Inflammatory macrophage treated with lipopolysaccharide for 4 hours (primary cell): ENCODE data around the gene BACH2.
"Not testable (repeated sequence)": the region's sequence is repeated elsewhere in the genome, so short reads cannot be mapped to it uniquely, and the experiment has no call there.

Experiments
- DNase-seq: peaks from one replicate; pipeline ENCODE4 v3.0.0-alpha.2; 2020

BACH2 gene

GRCh38 chr6:90301816-90302215, 5.2 kb upstream of the BACH2 start:
- peak; percentile 15 for DNase-seq

- no peak for DNase-seq
Measured at GRCh38 chr6:90298459-90299053, 1.9 kb upstream of the BACH2 start.

- no peak for DNase-seq
Measured at GRCh38 chr6:90297867-90298381, 1.3 kb upstream of the BACH2 start.

GRCh38 chr6:90297115-90297866, 648 bp upstream of the BACH2 start:
- no peak for DNase-seq

- DNase-seq: peak; percentile 33
Measured at GRCh38 chr6:90295854-90296340, 746 bp downstream of the BACH2 start.

- peak; percentile 75 for DNase-seq
Measured at GRCh38 chr6:90294989-90295853, 1.4 kb downstream of the BACH2 start.

- DNase-seq: no peak
Measured at GRCh38 chr6:90294614-90294988, 2.0 kb downstream of the BACH2 start.

- DNase-seq: no peak
Measured at GRCh38 chr6:90294008-90294511, 2.6 kb downstream of the BACH2 start.

- no peak for DNase-seq
Measured at GRCh38 chr6:90293319-90293953, 3.2 kb downstream of the BACH2 start.

- no peak for DNase-seq
Measured at GRCh38 chr6:90291565-90291964, 5.1 kb downstream of the BACH2 start.

- no peak for DNase-seq
Measured at GRCh38 chr6:90290811-90291420, 5.7 kb downstream of the BACH2 start.

- no peak for DNase-seq
Measured at GRCh38 chr6:90289902-90290301, 6.7 kb downstream of the BACH2 start.

GRCh38 chr6:90288404-90288803, 8.2 kb downstream of the BACH2 start:
- DNase-seq: no peak

- peak; percentile 58 for DNase-seq
Measured at GRCh38 chr6:90286884-90287488, 9.7 kb downstream of the BACH2 start.

- peak; percentile 88 for DNase-seq
Measured at GRCh38 chr6:90285611-90286381, 10.8 kb downstream of the BACH2 start.

- peak; percentile 43 for DNase-seq
Measured at GRCh38 chr6:90285042-90285481, 11.6 kb downstream of the BACH2 start.

GRCh38 chr6:90284236-90285041, 12.2 kb downstream of the BACH2 start:
- peak; percentile 88 for DNase-seq

- DNase-seq: not testable (repeated sequence)
Measured at GRCh38 chr6:90282265-90282664, 14.4 kb downstream of the BACH2 start.

- DNase-seq: no peak
Measured at GRCh38 chr6:90278129-90278528, 18.5 kb downstream of the BACH2 start.
